ENCODE results near the gene TXLNA. TPM values are rescaled to one million over a fixed set of nuclear protein-coding genes. Genes with fewer than 3 reads are reported as not detected.

TXLNA gene
- polyA plus RNA-seq, 1 donor (not counting 4 experiments of a cell fraction or from before 2014, with no cell fraction given), result 20.0 TPM

GRCh38 chr1:32232558-32233304, 53.3 kb downstream of the TXLNA start:
- dilution Hi-C loops (cut with MboI; ENCODE audit: extremely low pct_ligation_motif_present, low sequenced_read_pairs), result no loop called here
- H3K9ac ChIP-seq (ENCODE audit: control insufficient read depth, extremely low read depth, insufficient read depth, low read length), result no peak overlapping the region
- no peak overlapping the region for H3K27ac ChIP-seq (ENCODE audit: control insufficient read depth, insufficient read depth, low read length)
- H3K9me3 ChIP-seq (ENCODE audit: control insufficient read depth, low read depth, low read length), result no peaks in the 10 kb centered on the region
- H2AFZ ChIP-seq (ENCODE audit: control insufficient read depth, low read length), result no peak overlapping the region
- FAIRE-seq, result no peak
- no peak overlapping the region for H3K4me3 ChIP-seq (ENCODE audit: control insufficient read depth in 2 of 3, extremely low read depth in 1 of 3, insufficient read depth in 2 of 3, low read depth in 1 of 3, low read length in 3 of 3)
- no peaks in the 10 kb centered on the region for H4K20me1 ChIP-seq (ENCODE audit: control insufficient read depth, extremely low read depth, insufficient read depth, low read length)
- H3K36me3 ChIP-seq (ENCODE audit: control insufficient read depth in 2 of 2, extremely low read depth in 1 of 2, insufficient read depth in 2 of 2, low read length in 2 of 2), result peaks cover 21 to 25% of the 10 kb centered on the region in 2 experiments
- H3K4me1 ChIP-seq (ENCODE audit: control insufficient read depth, extremely low read depth, insufficient read depth, low read length), result peaks cover 21% of the 10 kb centered on the region
- TF ChIP-seq CTCF (optimal IDR thresholded peaks at IDR 0.05 in 1 of 3, IDR thresholded peaks at IDR 0.05 in 1 of 3, conservative IDR thresholded peaks at IDR 0.05 in 1 of 3; ENCODE audit: extremely low read depth in 1 of 3, insufficient read depth in 2 of 3, low read length in 3 of 3), result no peak
- no peak for TF ChIP-seq EZH2 (IDR thresholded peaks at IDR 0.05; ENCODE audit: low read length)
- H3K9me1 ChIP-seq (ENCODE audit: control insufficient read depth, extremely low read depth, insufficient read depth, low read length), result no peaks in the 10 kb centered on the region
- no peak for DNase-seq (ENCODE audit: low read depth, low spot score)
- H3K4me2 ChIP-seq (ENCODE audit: control insufficient read depth, extremely low read depth, insufficient read depth, low read depth, low read length), result no peak overlapping the region
- H3K79me2 ChIP-seq (ENCODE audit: control insufficient read depth, insufficient read depth, low read length), result no peaks in the 10 kb centered on the region
- H3K27me3 ChIP-seq (ENCODE audit: control insufficient read depth, extremely low read depth, insufficient read depth, low read length), result no peaks in the 10 kb centered on the region

- TF ChIP-seq EZH2 (IDR thresholded peaks at IDR 0.05; ENCODE audit: low read length) (no peak), CTCF (optimal IDR thresholded peaks at IDR 0.05 in 1 of 3, IDR thresholded peaks at IDR 0.05 in 1 of 3, conservative IDR thresholded peaks at IDR 0.05 in 1 of 3; ENCODE audit: extremely low read depth in 1 of 3, insufficient read depth in 2 of 3, low read length in 3 of 3) (no peak)
- no peaks in the 10 kb centered on the region for H3K79me2 ChIP-seq (ENCODE audit: control insufficient read depth, insufficient read depth, low read length)
- no peak for DNase-seq (ENCODE audit: low read depth, low spot score)
- H4K20me1 ChIP-seq (ENCODE audit: control insufficient read depth, extremely low read depth, insufficient read depth, low read length), result no peaks in the 10 kb centered on the region
- peaks cover 2% of the 10 kb centered on the region for H3K9me1 ChIP-seq (ENCODE audit: control insufficient read depth, extremely low read depth, insufficient read depth, low read length)
- H3K9ac ChIP-seq (ENCODE audit: control insufficient read depth, extremely low read depth, insufficient read depth, low read length), result no peak overlapping the region
- no peak overlapping the region for H3K4me2 ChIP-seq (ENCODE audit: control insufficient read depth, extremely low read depth, insufficient read depth, low read depth, low read length)
- H3K4me3 ChIP-seq (ENCODE audit: control insufficient read depth in 2 of 3, extremely low read depth in 1 of 3, insufficient read depth in 2 of 3, low read depth in 1 of 3, low read length in 3 of 3), result no peak overlapping the region
- peaks cover 21% of the 10 kb centered on the region for H3K4me1 ChIP-seq (ENCODE audit: control insufficient read depth, extremely low read depth, insufficient read depth, low read length)
- dilution Hi-C loops (cut with MboI; ENCODE audit: extremely low pct_ligation_motif_present, low sequenced_read_pairs), result no loop called here
- H3K27ac ChIP-seq (ENCODE audit: control insufficient read depth, insufficient read depth, low read length), result no peak overlapping the region
- no peaks in the 10 kb centered on the region for H3K9me3 ChIP-seq (ENCODE audit: control insufficient read depth, low read depth, low read length)
- H3K27me3 ChIP-seq (ENCODE audit: control insufficient read depth, extremely low read depth, insufficient read depth, low read length), result no peaks in the 10 kb centered on the region
- no peak overlapping the region for H2AFZ ChIP-seq (ENCODE audit: control insufficient read depth, low read length)
- peaks cover 9 to 14% of the 10 kb centered on the region in 2 experiments for H3K36me3 ChIP-seq (ENCODE audit: control insufficient read depth in 2 of 2, extremely low read depth in 1 of 2, insufficient read depth in 2 of 2, low read length in 2 of 2)
- FAIRE-seq, result no peak
These were observed 55.3 kb downstream of the TXLNA start for GRCh38 chr1:32234792-32235191.

All from keratinocyte (primary cell).